ENCODE data around the gene PAQR6. TPM values are rescaled to one million over a fixed set of nuclear protein-coding genes. Genes with fewer than 3 reads are reported as not detected.

Gene PAQR6
- 1 to 10 TPM; 1.5 to 6.2 (median 1.9) TPM for total RNA-seq
- long read RNA-seq, donor 1, partial matches to known transcripts: 2 of 13 reads
- long read RNA-seq, donor 1, other reads (novel, unspliced or antisense): 4 of 13 reads
- long read RNA-seq, donor 2, partial matches to known transcripts: 0 of 2 reads
- long read RNA-seq, donor 2, other reads (novel, unspliced or antisense): 1 of 2 reads

GRCh38 chr1:156247460-156248322 is at the start of gene PAQR6:
Gene PAQR6, minus strand, starts transcription at chr1:156248056. Its CDS starts 1,325 bp downstream, at chr1:156246731.
- H3K9me3 ChIP-seq: no peaks in the 10 kb centered on the region
- no peak within 1 kb of the TSS for H3K4me3 ChIP-seq
- DNase-seq: peak in 1 of 3 donors; percentile 19
- peak; percentile 21 for ATAC-seq
- intact Hi-C loops (cut with DNase I, micrococcal nuclease): no loop called here
- H3K36me3 ChIP-seq (ENCODE audit: low read depth): no peaks in the 10 kb centered on the region
- TF ChIP-seq, protein P1, sequence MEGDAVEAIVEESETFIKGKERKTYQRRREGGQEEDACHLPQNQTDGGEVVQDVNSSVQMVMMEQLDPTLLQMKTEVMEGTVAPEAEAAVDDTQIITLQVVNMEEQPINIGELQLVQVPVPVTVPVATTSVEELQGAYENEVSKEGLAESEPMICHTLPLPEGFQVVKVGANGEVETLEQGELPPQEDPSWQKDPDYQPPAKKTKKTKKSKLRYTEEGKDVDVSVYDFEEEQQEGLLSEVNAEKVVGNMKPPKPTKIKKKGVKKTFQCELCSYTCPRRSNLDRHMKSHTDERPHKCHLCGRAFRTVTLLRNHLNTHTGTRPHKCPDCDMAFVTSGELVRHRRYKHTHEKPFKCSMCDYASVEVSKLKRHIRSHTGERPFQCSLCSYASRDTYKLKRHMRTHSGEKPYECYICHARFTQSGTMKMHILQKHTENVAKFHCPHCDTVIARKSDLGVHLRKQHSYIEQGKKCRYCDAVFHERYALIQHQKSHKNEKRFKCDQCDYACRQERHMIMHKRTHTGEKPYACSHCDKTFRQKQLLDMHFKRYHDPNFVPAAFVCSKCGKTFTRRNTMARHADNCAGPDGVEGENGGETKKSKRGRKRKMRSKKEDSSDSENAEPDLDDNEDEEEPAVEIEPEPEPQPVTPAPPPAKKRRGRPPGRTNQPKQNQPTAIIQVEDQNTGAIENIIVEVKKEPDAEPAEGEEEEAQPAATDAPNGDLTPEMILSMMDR (IDR thresholded peaks at IDR 0.05): no peak
- H3K4me1 ChIP-seq (ENCODE audit: low read depth): peaks cover 16% of the 10 kb centered on the region

- no peaks in the 10 kb centered on the region for H3K36me3 ChIP-seq (ENCODE audit: low read depth)
- H3K9me3 ChIP-seq: no peaks in the 10 kb centered on the region
- TF ChIP-seq, protein P1 (IDR thresholded peaks at IDR 0.05): no peak
- intact Hi-C loops (cut with DNase I, micrococcal nuclease): no loop called here
- H3K4me1 ChIP-seq (ENCODE audit: low read depth): no peaks in the 10 kb centered on the region
- DNase-seq: peak; percentile 71 to 89 (median 77)
- ATAC-seq: peak; percentile 77
- peak within 1 kb of the TSS; percentile 26 for H3K4me3 ChIP-seq
Measured at GRCh38 chr1:156295391-156295947, 47.6 kb upstream of the PAQR6 start, which contains the start of gene GLMP. Gene GLMP, minus strand, starts transcription at chr1:156295679. Its CDS starts 34 bp downstream, at chr1:156295645.

GRCh38 chr1:156293895-156294294 is 46.0 kb upstream of the PAQR6 start:
- intact Hi-C loops (cut with DNase I, micrococcal nuclease): no loop called here
- no peaks in the 10 kb centered on the region for H3K9me3 ChIP-seq
- no peak for ATAC-seq
- H3K4me3 ChIP-seq: no peak overlapping the region
- no peaks in the 10 kb centered on the region for H3K4me1 ChIP-seq (ENCODE audit: low read depth)
- no peak for DNase-seq
- TF ChIP-seq, protein P1 (IDR thresholded peaks at IDR 0.05): no peak
- H3K36me3 ChIP-seq (ENCODE audit: low read depth): no peaks in the 10 kb centered on the region

- intact Hi-C loops (cut with DNase I, micrococcal nuclease): no loop called here
- H3K4me3 ChIP-seq: no peak overlapping the region
- no peaks in the 10 kb centered on the region for H3K9me3 ChIP-seq
- no peaks in the 10 kb centered on the region for H3K36me3 ChIP-seq (ENCODE audit: low read depth)
- DNase-seq (no peak), ATAC-seq (no peak)
- no peaks in the 10 kb centered on the region for H3K4me1 ChIP-seq (ENCODE audit: low read depth)
- TF ChIP-seq, protein P1 (IDR thresholded peaks at IDR 0.05): no peak
Measured at GRCh38 chr1:156293098-156293434, 45.2 kb upstream of the PAQR6 start.

DNA sequence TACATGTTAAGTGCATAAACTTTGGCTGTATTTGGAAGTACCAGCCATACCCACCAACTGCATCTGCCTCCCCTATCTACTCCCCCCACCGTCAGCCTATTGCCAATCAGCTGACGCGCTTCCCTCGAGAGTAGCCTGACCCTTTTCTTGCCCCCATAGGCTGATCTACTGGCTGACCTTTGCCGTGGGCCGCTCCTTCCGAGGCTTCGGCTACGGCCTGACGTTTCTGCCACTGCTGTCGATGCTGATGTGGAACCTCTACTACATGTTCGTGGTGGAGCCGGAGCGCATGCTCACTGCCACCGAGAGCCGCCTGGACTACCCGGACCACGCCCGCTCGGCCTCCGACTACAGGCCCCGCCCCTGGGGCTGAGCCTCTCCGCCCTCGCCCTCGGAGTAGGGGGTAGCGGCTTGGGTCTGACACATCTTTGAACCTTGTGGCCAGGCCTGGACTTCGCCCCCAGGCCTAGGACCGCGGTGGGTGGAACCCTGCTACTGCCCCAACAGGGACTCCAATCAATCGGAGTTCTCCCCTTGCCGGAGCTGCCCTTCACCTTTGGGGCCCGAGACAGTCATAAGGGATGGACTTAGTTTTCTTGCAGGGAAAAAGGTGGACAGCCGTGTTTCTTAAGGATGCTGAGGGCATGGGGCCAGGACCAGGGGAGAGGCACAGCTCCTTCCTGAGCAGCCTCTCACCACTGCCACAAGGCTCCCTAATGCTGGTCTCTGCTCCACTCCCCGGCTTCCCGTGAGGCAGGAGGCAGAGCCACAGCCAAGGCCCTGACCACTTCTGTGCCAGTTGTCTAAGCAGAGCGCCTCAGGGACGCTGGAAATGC is 43.6 kb upstream of the PAQR6 start:
- Histone ChIP-seq H3K9me3 (no peaks in the 10 kb centered on the region), H3K4me1 (ENCODE audit: low read depth) (no peaks in the 10 kb centered on the region), H3K36me3 (ENCODE audit: low read depth) (no peaks in the 10 kb centered on the region), H3K4me3 (peak overlapping the region; percentile 6)
- intact Hi-C loops (cut with DNase I, micrococcal nuclease): no loop called here
- ATAC-seq (peak; percentile 95), DNase-seq (peak; percentile 92 to 93 (median 92))
- TF ChIP-seq, protein P1 (IDR thresholded peaks at IDR 0.05): no peak
